ENCODE measurements around the gene FAM184A. TPM values are rescaled to one million over a fixed set of nuclear protein-coding genes. Genes with fewer than 3 reads are reported as not detected.

The FAM184A gene
- total RNA-seq, 1 donor from 2014 or later = 3.1 TPM

DNA sequence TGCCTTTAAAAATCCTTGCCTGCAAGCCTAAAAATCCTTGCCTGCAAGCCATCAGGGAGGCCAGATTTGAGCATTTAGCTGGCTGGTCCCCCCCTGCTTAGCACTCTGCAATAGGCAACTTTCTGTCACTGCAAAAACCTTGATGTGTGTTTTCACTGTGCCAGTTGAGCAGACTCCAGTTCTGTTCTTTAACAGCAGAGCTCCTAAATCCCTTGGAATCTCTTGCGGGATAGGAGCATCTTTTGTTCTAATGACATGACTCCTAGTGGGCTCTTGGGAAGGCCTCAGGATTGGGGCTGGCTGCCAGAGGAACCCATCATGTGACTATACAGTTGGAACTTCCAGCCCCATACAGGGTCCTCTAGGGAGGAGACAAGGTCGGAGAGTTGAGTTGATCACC, 50.4 kb downstream of the FAM184A start:
- Histone ChIP-seq H3K4me1 (no peaks in the 10 kb centered on the region), H3K4me3 (no peak overlapping the region), H3K36me3 (no peaks in the 10 kb centered on the region), H3K9me3 (no peaks in the 10 kb centered on the region), H3K27ac (no peak overlapping the region), H3K27me3 (no peaks in the 10 kb centered on the region)
- TF ChIP-seq, protein P1, sequence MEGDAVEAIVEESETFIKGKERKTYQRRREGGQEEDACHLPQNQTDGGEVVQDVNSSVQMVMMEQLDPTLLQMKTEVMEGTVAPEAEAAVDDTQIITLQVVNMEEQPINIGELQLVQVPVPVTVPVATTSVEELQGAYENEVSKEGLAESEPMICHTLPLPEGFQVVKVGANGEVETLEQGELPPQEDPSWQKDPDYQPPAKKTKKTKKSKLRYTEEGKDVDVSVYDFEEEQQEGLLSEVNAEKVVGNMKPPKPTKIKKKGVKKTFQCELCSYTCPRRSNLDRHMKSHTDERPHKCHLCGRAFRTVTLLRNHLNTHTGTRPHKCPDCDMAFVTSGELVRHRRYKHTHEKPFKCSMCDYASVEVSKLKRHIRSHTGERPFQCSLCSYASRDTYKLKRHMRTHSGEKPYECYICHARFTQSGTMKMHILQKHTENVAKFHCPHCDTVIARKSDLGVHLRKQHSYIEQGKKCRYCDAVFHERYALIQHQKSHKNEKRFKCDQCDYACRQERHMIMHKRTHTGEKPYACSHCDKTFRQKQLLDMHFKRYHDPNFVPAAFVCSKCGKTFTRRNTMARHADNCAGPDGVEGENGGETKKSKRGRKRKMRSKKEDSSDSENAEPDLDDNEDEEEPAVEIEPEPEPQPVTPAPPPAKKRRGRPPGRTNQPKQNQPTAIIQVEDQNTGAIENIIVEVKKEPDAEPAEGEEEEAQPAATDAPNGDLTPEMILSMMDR (IDR thresholded peaks at IDR 0.05) = no peak
- no peak for DNase-seq (ENCODE audit: low spot score in 2 of 2)
- intact Hi-C loops (cut with DNase I) = no loop called here

DNA sequence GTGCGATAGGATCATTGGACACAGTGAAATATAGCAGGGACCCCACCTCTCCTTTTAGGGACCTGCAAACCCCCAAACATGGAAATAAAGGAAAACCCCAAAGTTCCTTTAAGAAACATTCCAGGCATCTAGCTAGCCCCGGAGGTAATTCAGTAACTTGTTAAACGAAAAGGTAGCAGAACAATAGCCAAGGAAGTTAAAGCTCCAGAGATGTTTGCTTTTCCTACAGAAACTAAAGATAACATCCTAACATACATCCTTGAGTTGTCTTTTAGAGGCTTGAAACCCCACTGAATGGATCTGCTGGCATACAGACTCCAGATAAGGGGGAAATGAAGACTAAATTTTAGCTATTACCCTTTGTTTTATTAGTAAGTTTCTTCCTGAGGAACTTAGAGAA, 51.0 kb downstream of the FAM184A start:
- Histone ChIP-seq H3K27ac (no peak overlapping the region), H3K36me3 (no peaks in the 10 kb centered on the region), H3K9me3 (no peaks in the 10 kb centered on the region), H3K4me1 (no peaks in the 10 kb centered on the region), H3K4me3 (no peak overlapping the region), H3K27me3 (no peaks in the 10 kb centered on the region)
- intact Hi-C loops (cut with DNase I) = no loop called here
- TF ChIP-seq, protein P1 (IDR thresholded peaks at IDR 0.05) = no peak
- no peak for DNase-seq (ENCODE audit: low spot score in 2 of 2)

DNA sequence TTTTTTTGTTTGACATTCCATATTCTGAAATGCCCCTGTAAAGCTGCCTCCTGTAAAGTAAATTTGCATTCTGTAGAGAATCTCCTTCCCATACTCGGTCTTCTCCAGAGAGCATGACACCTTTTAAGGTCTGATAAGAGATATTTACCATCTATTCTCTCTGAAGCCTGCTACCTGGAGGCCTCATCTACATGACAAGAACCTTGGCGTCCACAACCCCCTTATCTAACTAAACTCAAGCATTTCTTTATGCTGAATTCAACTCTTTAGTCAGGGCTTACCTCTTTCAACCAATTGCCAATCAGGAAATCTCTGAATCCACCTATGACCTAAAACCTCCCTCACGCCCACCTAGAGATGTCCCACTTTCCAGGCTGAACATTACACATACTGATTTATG, 51.6 kb downstream of the FAM184A start:
- Histone ChIP-seq H3K27ac (no peak overlapping the region), H3K27me3 (no peaks in the 10 kb centered on the region), H3K9me3 (no peaks in the 10 kb centered on the region), H3K36me3 (no peaks in the 10 kb centered on the region), H3K4me3 (no peak overlapping the region), H3K4me1 (no peaks in the 10 kb centered on the region)
- no peak for DNase-seq (ENCODE audit: low spot score in 2 of 2)
- TF ChIP-seq, protein P1 (IDR thresholded peaks at IDR 0.05) = no peak
- intact Hi-C loops (cut with DNase I) = no loop called here

DNA sequence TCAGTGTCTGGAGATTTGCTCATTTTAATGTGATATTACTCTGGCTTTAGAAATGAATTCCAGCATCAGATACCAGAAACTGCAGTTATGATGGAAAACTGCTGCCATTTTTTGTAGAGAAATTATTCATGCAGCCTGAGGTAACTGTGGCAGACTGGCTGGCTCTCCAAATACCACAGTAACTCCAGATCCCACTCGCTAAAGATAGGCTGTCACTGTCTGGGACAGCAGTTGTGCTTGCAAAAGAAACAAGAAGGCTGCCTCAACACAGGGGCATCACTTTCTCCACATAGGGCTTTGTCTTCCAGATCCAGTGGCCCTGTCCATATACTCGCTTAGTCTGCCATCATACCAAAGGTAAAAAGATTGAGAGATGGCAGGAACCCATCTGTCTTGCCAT, 52.7 kb downstream of the FAM184A start:
- Histone ChIP-seq H3K4me1 (no peaks in the 10 kb centered on the region), H3K4me3 (no peak overlapping the region), H3K27ac (no peak overlapping the region), H3K9me3 (no peaks in the 10 kb centered on the region), H3K36me3 (no peaks in the 10 kb centered on the region), H3K27me3 (no peaks in the 10 kb centered on the region)
- TF ChIP-seq, protein P1 (IDR thresholded peaks at IDR 0.05) = no peak
- DNase-seq (ENCODE audit: low spot score in 2 of 2) = no peak
- intact Hi-C loops (cut with DNase I) = no loop called here

DNA sequence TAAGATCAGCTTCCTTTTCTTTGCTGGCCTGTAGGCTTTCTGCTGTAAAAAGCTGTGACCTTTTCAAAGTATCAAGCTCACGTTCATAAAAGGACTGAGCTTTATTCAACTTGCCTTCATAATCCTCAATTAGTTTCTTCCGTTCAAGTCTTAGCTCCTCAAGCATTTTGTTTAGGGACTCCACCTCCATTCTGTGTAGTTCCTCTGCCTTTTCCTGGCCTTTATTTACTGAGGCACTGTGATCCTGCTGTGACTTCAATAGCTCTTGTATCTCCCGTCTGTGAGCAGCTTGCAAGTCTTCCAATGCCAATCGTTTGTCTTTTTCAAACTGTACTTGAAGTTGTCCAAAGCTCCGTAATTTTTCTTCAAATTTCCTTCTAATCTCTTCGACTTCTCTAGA, 54.4 kb downstream of the FAM184A start:
- TF ChIP-seq, protein P1 (IDR thresholded peaks at IDR 0.05) = no peak
- H3K27ac ChIP-seq = no peak overlapping the region
- H3K4me1 ChIP-seq = no peaks in the 10 kb centered on the region
- intact Hi-C loops (cut with DNase I) = no loop called here
- H3K27me3 ChIP-seq = no peaks in the 10 kb centered on the region
- H3K4me3 ChIP-seq = no peak overlapping the region
- DNase-seq (ENCODE audit: low spot score in 2 of 2) = no peak
- no peaks in the 10 kb centered on the region for H3K36me3 ChIP-seq
- no peaks in the 10 kb centered on the region for H3K9me3 ChIP-seq

DNA sequence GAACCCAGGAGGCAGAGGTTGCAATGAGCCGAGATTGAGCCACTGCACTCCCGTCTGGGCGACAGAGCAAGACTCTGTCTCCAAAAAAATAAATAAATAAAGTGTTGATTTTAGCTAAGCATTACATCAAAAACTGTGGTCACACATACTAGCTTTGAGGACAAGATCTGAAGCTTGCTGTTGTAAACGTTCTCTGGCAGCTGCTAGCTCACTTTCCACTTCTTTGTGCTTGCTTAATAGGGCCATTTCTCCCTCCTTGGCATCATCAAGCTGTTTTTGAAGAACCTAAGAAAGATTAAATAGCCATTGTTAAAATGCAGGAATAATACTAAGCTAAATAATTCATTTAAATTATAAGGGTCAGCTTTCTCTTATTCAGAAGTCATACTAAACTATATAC, 55.7 kb downstream of the FAM184A start:
- Histone ChIP-seq H3K36me3 (no peaks in the 10 kb centered on the region), H3K4me3 (no peak overlapping the region), H3K9me3 (no peaks in the 10 kb centered on the region), H3K27me3 (no peaks in the 10 kb centered on the region), H3K27ac (no peak overlapping the region), H3K4me1 (no peaks in the 10 kb centered on the region)
- DNase-seq (ENCODE audit: low spot score in 2 of 2) = no peak
- intact Hi-C loops (cut with DNase I) = no loop called here
- TF ChIP-seq, protein P1 (IDR thresholded peaks at IDR 0.05) = no peak
